Upper lobe of right lung (tissue), 1 donor: ENCODE results near the gene LRRC3C. TPM values are rescaled to one million over a fixed set of nuclear protein-coding genes. Genes with fewer than 3 reads are reported as not detected.
A peak's percentile ranks its signal among the peaks of the same experiment; 100 is the strongest.

Source experiments
- ATAC-seq: fragments of 200-7000 bp; cut with Tn5 transposase; one replicate; pipeline ENCODE4 v1.9.1; 2020; ENCODE audit warnings: mild to moderate bottlenecking, moderate library complexity
- DNase-seq: peaks from one replicate; pipeline ENCODE4 v3.0.0-alpha.2; 2020
- H3K27ac ChIP-seq: fragments of 200-600 bp; one replicate; pipeline ENCODE4 v1.8.0; 2022
- H3K27me3 ChIP-seq: fragments of 200-600 bp; one replicate; pipeline ENCODE4 v1.8.0; 2022; ENCODE audit warnings: mild to moderate bottlenecking
- H3K36me3 ChIP-seq: fragments of 200-600 bp; one replicate; pipeline ENCODE4 v1.8.0; 2022
- H3K4me1 ChIP-seq: fragments of 200-600 bp; one replicate; pipeline ENCODE4 v1.8.0; 2022
- H3K4me3 ChIP-seq: fragments of 200-600 bp; one replicate; pipeline ENCODE4 v1.8.0; 2022; ENCODE audit warnings: mild to moderate bottlenecking
- H3K9me3 ChIP-seq: fragments of 200-600 bp; one replicate; pipeline ENCODE4 v1.8.0; 2022
- CTCF ChIP-seq: fragments of 200-600 bp; IDR thresholded peaks from one replicate; pipeline ENCODE4 v1.8.0; 2022; ENCODE audit warnings: antibody characterized with exemption
- intact Hi-C: fragments of 100-400 bp; cut with DNase I; formaldehyde crosslinking; loops from one replicate; pipeline ENCODE4 v1.11.0; 2022
- total RNA-seq: library from RNA; stranded (reverse); fragmentation: NEBNext Ultra II Directional; extraction: Animal tissue kit (Norgen Biotek cat#: 25700); gene quantifications from one replicate; pipeline ENCODE4 v1.2.1, GENCODE V29; 2021
- donor health status: DM: no; HTN: yes; CAD: no; lungs with severe emphysema.

LRRC3C gene
- total RNA-seq, 1 donor from 2014 or later: not detected

GRCh38 chr17:39929646-39930407, 2.3 kb downstream of the LRRC3C start:
- peaks cover 29% of the 10 kb centered on the region for H3K4me1 ChIP-seq
- H3K4me3 ChIP-seq: no peak overlapping the region
- no peak for TF ChIP-seq CTCF
- intact Hi-C loops: no loop called here
- H3K27me3 ChIP-seq: no peaks in the 10 kb centered on the region
- ATAC-seq (no peak), DNase-seq (no peak)
- no peaks in the 10 kb centered on the region for H3K9me3 ChIP-seq
- H3K27ac ChIP-seq: peak overlapping the region; percentile 93
- H3K36me3 ChIP-seq: no peaks in the 10 kb centered on the region

DNA sequence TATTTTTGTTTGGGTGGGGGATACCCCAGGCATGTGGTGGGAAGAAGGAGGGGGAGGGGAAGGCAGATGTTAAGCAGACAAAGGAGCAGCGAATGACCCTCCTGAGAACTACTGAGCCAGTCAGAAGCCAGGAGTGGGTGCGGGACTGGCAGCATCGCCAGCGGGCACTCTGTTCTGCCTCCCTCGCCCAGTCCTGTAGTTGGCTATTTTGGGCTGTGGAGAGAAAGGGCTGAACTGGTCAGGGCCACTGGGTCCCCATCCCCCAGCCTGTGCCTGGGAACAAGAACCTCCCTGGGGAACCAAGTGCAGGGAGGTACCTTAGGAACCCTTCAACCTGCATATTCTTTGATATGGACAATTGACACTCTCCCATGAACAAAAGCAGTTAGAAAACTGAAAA, 6.4 kb downstream of the LRRC3C start:
- no peak overlapping the region for H3K4me3 ChIP-seq
- H3K9me3 ChIP-seq: no peaks in the 10 kb centered on the region
- no peak for TF ChIP-seq CTCF
- no peak for ATAC-seq
- H3K27ac ChIP-seq: no peak overlapping the region
- no peak for DNase-seq
- H3K4me1 ChIP-seq: peaks cover 11% of the 10 kb centered on the region
- H3K27me3 ChIP-seq: no peaks in the 10 kb centered on the region
- H3K36me3 ChIP-seq: no peaks in the 10 kb centered on the region
- intact Hi-C loops: no loop called here

- TF ChIP-seq CTCF: no peak
- intact Hi-C loops: no loop called here
- ATAC-seq: no peak
- Histone ChIP-seq H3K27me3 (no peaks in the 10 kb centered on the region), H3K4me1 (peaks cover 6% of the 10 kb centered on the region), H3K4me3 (no peak overlapping the region), H3K36me3 (no peaks in the 10 kb centered on the region), H3K27ac (no peak overlapping the region), H3K9me3 (no peaks in the 10 kb centered on the region)
- DNase-seq: no peak
Measured at GRCh38 chr17:39934324-39934723, 6.8 kb downstream of the LRRC3C start.

GRCh38 chr17:39935909-39936308, 8.4 kb downstream of the LRRC3C start:
- H3K27me3 ChIP-seq: no peaks in the 10 kb centered on the region
- DNase-seq: no peak
- no peak overlapping the region for H3K4me3 ChIP-seq
- H3K36me3 ChIP-seq: no peaks in the 10 kb centered on the region
- H3K4me1 ChIP-seq: no peaks in the 10 kb centered on the region
- ATAC-seq: no peak
- no peaks in the 10 kb centered on the region for H3K9me3 ChIP-seq
- intact Hi-C loops: no loop called here
- H3K27ac ChIP-seq: no peak overlapping the region
- no peak for TF ChIP-seq CTCF

DNA sequence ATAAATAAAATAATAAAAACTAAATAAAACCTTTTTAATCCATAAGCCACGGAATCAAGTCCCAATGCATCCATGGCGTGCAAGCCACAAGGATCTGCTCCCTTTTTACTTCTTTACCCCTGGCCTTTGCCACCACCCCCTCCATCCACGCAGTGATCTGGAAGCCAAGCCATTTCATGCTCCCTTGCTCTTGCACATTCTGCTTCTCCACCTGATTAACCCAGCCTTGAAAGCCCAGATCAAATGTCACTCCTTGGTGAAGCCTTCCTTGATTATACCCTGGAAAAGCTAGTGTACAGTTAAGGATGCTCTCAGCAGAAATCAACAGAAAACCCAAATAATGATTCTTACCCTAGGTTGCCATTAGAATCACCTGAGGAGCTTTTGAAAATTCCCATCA, 9.9 kb downstream of the LRRC3C start:
- H3K36me3 ChIP-seq: no peaks in the 10 kb centered on the region
- no peak overlapping the region for H3K27ac ChIP-seq
- no peaks in the 10 kb centered on the region for H3K27me3 ChIP-seq
- DNase-seq: no peak
- H3K4me1 ChIP-seq: no peaks in the 10 kb centered on the region
- H3K9me3 ChIP-seq: no peaks in the 10 kb centered on the region
- ATAC-seq: no peak
- H3K4me3 ChIP-seq: no peak overlapping the region
- TF ChIP-seq CTCF: no peak
- intact Hi-C loops: no loop called here
